Omental fat pad (tissue), 4 donors: ENCODE measurements around the gene ZNF530. TPM values are rescaled to one million over a fixed set of nuclear protein-coding genes. Genes with fewer than 3 reads are reported as not detected.
A peak's percentile ranks its signal among the peaks of the same experiment; 100 is the strongest.

Source experiments
- ATAC-seq: fragments of 150-250 bp; one replicate; pipeline ENCODE4 v1.9.1; 2016; ENCODE audit warnings: mild to moderate bottlenecking, moderate library complexity; ENCODE audit not compliant: low FRiP score
- DNase-seq: peaks from one replicate; pipeline ENCODE4 v3.0.0-alpha.2; 2019; ENCODE audit warnings: low spot score
- total RNA-seq, 4 donors: library from RNA; depleted of rRNA; stranded (reverse); fragments of >200 nt; gene quantifications; one replicate each; pipeline ENCODE4 v1.1.0, GENCODE V29; 2016
- TF ChIP-seq, protein P1 (sequence below), 3 donors: fragments of 450-650 bp; IDR thresholded peaks; one replicate each; pipeline ENCODE4 v1.5.1; 2016 to 2017; ENCODE audit warnings: antibody characterized with exemption in 3 of 3, mild to moderate bottlenecking in 3 of 3, moderate library complexity in 2 of 3

The ZNF530 gene
- total RNA-seq, 4 donors from 2014 or later = 0.65 to 3.6 (median 3.0) TPM

- DNase-seq = no peak
- TF ChIP-seq, protein P1, sequence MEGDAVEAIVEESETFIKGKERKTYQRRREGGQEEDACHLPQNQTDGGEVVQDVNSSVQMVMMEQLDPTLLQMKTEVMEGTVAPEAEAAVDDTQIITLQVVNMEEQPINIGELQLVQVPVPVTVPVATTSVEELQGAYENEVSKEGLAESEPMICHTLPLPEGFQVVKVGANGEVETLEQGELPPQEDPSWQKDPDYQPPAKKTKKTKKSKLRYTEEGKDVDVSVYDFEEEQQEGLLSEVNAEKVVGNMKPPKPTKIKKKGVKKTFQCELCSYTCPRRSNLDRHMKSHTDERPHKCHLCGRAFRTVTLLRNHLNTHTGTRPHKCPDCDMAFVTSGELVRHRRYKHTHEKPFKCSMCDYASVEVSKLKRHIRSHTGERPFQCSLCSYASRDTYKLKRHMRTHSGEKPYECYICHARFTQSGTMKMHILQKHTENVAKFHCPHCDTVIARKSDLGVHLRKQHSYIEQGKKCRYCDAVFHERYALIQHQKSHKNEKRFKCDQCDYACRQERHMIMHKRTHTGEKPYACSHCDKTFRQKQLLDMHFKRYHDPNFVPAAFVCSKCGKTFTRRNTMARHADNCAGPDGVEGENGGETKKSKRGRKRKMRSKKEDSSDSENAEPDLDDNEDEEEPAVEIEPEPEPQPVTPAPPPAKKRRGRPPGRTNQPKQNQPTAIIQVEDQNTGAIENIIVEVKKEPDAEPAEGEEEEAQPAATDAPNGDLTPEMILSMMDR (IDR thresholded peaks at IDR 0.05) = no peak
- ATAC-seq = no peak
Observed at GRCh38 chr19:57563547-57563946, 36.1 kb upstream of the ZNF530 start.

DNA sequence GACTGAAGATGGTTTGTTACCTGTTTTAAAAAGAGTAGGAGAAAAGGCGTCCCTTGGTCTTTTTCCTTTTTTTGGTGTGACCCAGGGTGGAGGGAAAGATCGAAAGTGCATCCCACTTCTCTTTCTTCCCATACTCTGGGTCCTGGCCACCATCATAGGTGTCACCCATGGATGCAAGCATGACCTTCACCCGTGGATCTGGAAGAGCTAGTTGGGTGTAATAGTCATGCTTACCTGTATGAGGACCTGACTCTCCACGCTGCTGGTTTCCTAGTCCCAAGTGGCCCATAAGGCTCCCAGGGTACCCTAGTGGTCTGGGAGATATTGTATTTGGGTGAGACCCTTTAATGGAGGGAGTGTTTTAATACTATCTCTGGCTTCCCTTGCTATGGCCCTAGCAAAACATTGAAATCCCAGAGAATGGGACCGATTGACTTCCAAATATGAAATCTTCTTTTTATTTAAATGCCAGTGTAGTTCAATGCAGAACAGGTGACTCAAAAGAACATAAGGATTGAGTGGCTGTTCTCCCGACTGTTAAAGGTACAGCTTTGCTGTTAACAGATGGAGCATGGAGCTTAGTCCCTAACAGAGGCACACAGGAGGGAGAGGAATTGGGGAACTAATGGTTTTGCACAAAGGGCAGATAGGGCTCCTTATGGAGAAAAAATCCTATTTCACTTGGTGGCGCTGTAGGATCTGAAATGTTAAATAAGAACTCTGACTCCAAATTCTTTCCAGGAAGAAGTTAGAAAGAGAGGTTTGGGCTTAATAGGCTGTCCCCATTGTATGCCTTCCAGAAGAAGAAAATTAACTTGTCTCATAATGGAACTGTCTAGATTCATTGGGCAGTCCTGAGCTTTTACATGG lies 33.1 kb upstream of the ZNF530 start:
- DNase-seq = no peak
- TF ChIP-seq, protein P1 (IDR thresholded peaks at IDR 0.05) = no peak
- ATAC-seq = no peak

DNA sequence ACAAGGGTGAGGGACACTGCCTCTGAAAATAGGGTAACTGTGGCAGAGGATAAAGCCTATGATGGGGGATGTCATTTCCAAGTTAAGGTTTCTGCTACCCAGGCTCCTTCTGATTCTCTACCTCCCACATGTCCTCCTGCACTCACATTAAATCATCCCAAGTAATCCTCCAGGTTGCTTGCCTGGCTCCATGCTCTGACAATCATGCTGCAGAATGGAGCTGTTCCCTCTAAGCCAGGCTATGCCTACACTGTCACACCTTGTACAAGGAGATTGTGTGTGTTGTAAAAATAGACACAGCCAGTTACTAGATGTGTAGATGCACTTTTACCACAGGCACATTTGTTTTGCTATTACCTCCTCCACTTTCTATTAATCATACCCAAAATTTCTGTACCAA lies 29.0 kb upstream of the ZNF530 start:
- DNase-seq (no peak), ATAC-seq (no peak)
- TF ChIP-seq, protein P1 (IDR thresholded peaks at IDR 0.05) = no peak

GRCh38 chr19:57572415-57572947 lies 27.2 kb upstream of the ZNF530 start:
- ATAC-seq = no peak
- TF ChIP-seq, protein P1 (IDR thresholded peaks at IDR 0.05) = no peak
- no peak for DNase-seq

DNA sequence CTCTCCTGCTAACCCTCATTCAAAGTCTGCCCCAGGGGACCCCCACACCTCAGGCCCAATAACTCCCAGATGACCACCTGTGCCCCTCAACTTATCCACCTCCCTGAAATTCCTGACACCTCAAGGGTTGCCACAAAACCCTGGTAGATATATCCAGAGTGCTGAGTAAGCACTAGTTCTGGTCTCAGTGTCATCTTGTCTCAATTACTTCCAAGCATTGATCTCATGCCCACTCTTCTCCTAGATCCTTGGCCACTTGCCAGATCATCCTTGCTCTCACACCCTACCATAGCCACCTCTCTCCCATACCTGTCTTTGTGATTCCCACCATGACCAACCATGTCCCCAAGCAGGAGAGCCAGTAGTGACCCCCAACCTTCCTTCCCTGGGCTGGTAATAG lies 23.0 kb upstream of the ZNF530 start:
- DNase-seq (no peak), ATAC-seq (no peak)
- TF ChIP-seq, protein P1 (IDR thresholded peaks at IDR 0.05) = no peak

GRCh38 chr19:57578487-57579205 lies 21.0 kb upstream of the ZNF530 start, which contains the start of gene ZNF416:
TSS of gene ZNF416 (minus strand) at chr19:57578911. CDS start at chr19:57578704, 207 bp downstream.
- DNase-seq (peak; percentile 92), ATAC-seq (peak; percentile 99)
- TF ChIP-seq, protein P1 (IDR thresholded peaks at IDR 0.05) = no peak
